WTC11 (cell line): ENCODE measurements around the gene PLA2G4A. TPM values are rescaled to one million over a fixed set of nuclear protein-coding genes. Genes with fewer than 3 reads are reported as not detected.

Experiments
- ATAC-seq: fragments of 200-7000 bp; cut with Tn5 transposase; 2 replicates; pipeline ENCODE4 v1.10.0; 2021; ENCODE audit warnings: mild to moderate bottlenecking, moderate library complexity
- CTCF ChIA-PET: fragments of 300-600 bp; sonication (Branson Sonifier 250); formaldehyde crosslinking; loops from one replicate; lab custom pipeline; 2021; ENCODE audit warnings: antibody characterized with exemption; lab: Charles Lee
- POLR2A ChIA-PET: fragments of 350-600 bp; sonication (Branson Sonifier 250); formaldehyde crosslinking; loops from one replicate; lab custom pipeline; 2021; ENCODE audit warnings: antibody characterized with exemption; lab: Charles Lee
- DNase-seq: peaks from one replicate; pipeline ENCODE4 v3.0.0; 2021; ENCODE audit warnings: low spot score
- H3K27ac Mint-ChIP-seq: 2 replicates; pipeline ENCODE4 v1.8.0; 2021; ENCODE audit warnings: mixed read lengths
- H3K27me3 Mint-ChIP-seq: 2 replicates; pipeline ENCODE4 v1.8.0; 2021; ENCODE audit warnings: low read depth, mild to moderate bottlenecking, moderate library complexity, mixed read lengths
- H3K36me3 Mint-ChIP-seq: 2 replicates; pipeline ENCODE4 v1.8.0; 2021; ENCODE audit warnings: mixed read lengths
- H3K4me1 Mint-ChIP-seq: 2 replicates; pipeline ENCODE4 v1.8.0; 2022; ENCODE audit warnings: mixed read lengths
- H3K4me3 Mint-ChIP-seq: 2 replicates; pipeline ENCODE4 v1.8.0; 2021; ENCODE audit warnings: mild to moderate bottlenecking, moderate library complexity, mixed read lengths
- H3K9me3 Mint-ChIP-seq: 2 replicates; pipeline ENCODE4 v1.8.0; 2021; ENCODE audit warnings: mixed read lengths
- ATF1 ChIP-seq: sonication (generic); formaldehyde crosslinking; IDR thresholded peaks from 2 replicates; pipeline ENCODE4 v1.8.1; 2023; ENCODE audit warnings: mild to moderate bottlenecking, moderate library complexity, missing genetic modification reagents
- FOXK1 ChIP-seq: sonication (generic); formaldehyde crosslinking; IDR thresholded peaks from 2 replicates; pipeline ENCODE4 v1.8.0; 2022; ENCODE audit warnings: mild to moderate bottlenecking, moderate library complexity, missing genetic modification reagents
- GABPB1 ChIP-seq: sonication (generic); formaldehyde crosslinking; IDR thresholded peaks from 2 replicates; pipeline ENCODE4 v1.8.1; 2023; ENCODE audit warnings: mild to moderate bottlenecking, missing genetic modification reagents
- HMGA2 ChIP-seq: fragments of 250-450 bp; sonication (Bioruptor Pico); IDR thresholded peaks from 2 replicates; pipeline ENCODE4 v1.4.0; 2021; ENCODE audit warnings: mild to moderate bottlenecking, moderate library complexity
- IRF1 ChIP-seq: sonication (generic); formaldehyde crosslinking; IDR thresholded peaks from 2 replicates; pipeline ENCODE4 v1.8.0; 2023; ENCODE audit warnings: missing genetic modification reagents
- IRF2 ChIP-seq: sonication (generic); formaldehyde crosslinking; IDR thresholded peaks from 2 replicates; pipeline ENCODE4 v1.8.0; 2022; ENCODE audit warnings: low read depth, missing genetic modification reagents, borderline replicate concordance
- NFYB ChIP-seq: sonication (generic); formaldehyde crosslinking; conservative IDR thresholded peaks from 2 replicates; pipeline ENCODE4 v1.8.0; 2022; ENCODE audit warnings: low read depth, missing genetic modification reagents
- PRRX2 ChIP-seq: fragments of 250-450 bp; sonication (Bioruptor Pico); IDR thresholded peaks from 2 replicates; pipeline ENCODE4 v1.8.0; 2021; ENCODE audit warnings: mild to moderate bottlenecking
- SOX15 ChIP-seq: fragments of 250-450 bp; sonication (Bioruptor Pico); IDR thresholded peaks from 2 replicates; pipeline ENCODE4 v1.9.0; 2021; ENCODE audit warnings: mild to moderate bottlenecking
- STAT6 ChIP-seq: sonication (generic); formaldehyde crosslinking; conservative IDR thresholded peaks from 2 replicates; pipeline ENCODE4 v1.8.1; 2023; ENCODE audit warnings: mild to moderate bottlenecking, low read depth, missing genetic modification reagents, moderate library complexity
- TEAD1 ChIP-seq: sonication (generic); formaldehyde crosslinking; IDR thresholded peaks from 2 replicates; pipeline ENCODE4 v1.8.0; 2022; ENCODE audit warnings: mild to moderate bottlenecking, missing genetic modification reagents
- ZBTB21 ChIP-seq: sonication (generic); formaldehyde crosslinking; IDR thresholded peaks from 2 replicates; pipeline ENCODE4 v1.8.1; 2023; ENCODE audit warnings: mild to moderate bottlenecking, missing genetic modification reagents, borderline replicate concordance
- ZNF138 ChIP-seq: sonication (generic); formaldehyde crosslinking; conservative IDR thresholded peaks from 2 replicates; pipeline ENCODE4 v1.8.1; 2022; ENCODE audit warnings: mild to moderate bottlenecking, moderate library complexity, missing genetic modification reagents
- ZNF232 ChIP-seq: sonication (generic); formaldehyde crosslinking; IDR thresholded peaks from 2 replicates; pipeline ENCODE4 v1.8.0; 2022; ENCODE audit warnings: mild to moderate bottlenecking, missing genetic modification reagents
- ZNF263 ChIP-seq: sonication (generic); formaldehyde crosslinking; IDR thresholded peaks from 2 replicates; pipeline ENCODE4 v1.8.1; 2022; ENCODE audit warnings: low read depth, mild to moderate bottlenecking, moderate library complexity, missing genetic modification reagents
- ZNF416 ChIP-seq: fragments of 250-450 bp; sonication (Bioruptor Pico); IDR thresholded peaks from 2 replicates; pipeline ENCODE4 v1.9.0; 2021; ENCODE audit warnings: mild to moderate bottlenecking, inconsistent platforms
- ZNF423 ChIP-seq: fragments of 250-450 bp; sonication (Bioruptor Pico); IDR thresholded peaks from 2 replicates; pipeline ENCODE4 v2.1.2; 2022; ENCODE audit warnings: mild to moderate bottlenecking, moderate library complexity
- total RNA-seq: library from RNA; stranded (reverse); gene quantifications from 3 replicates; pipeline ENCODE4 v1.2.3, GENCODE V29; 2021
- TF ChIP-seq, protein P1 (sequence below): fragments of 250-450 bp; sonication (Bioruptor Pico); IDR thresholded peaks from 2 replicates; pipeline ENCODE4 v1.9.0; 2021; ENCODE audit warnings: mild to moderate bottlenecking, borderline replicate concordance
- TF ChIP-seq, protein P2 (sequence below): fragments of 250-450 bp; sonication (Bioruptor Pico); IDR thresholded peaks from 2 replicates; pipeline ENCODE4 v1.9.0; 2021; ENCODE audit warnings: mild to moderate bottlenecking

The PLA2G4A gene
- total RNA-seq, 1 experiment from 2014 or later, result 1.3 TPM

- TF ChIP-seq TEAD1, result no peak
- TF ChIP-seq ZNF232 (CRISPR knock-in tag), result no peak
- TF ChIP-seq ZNF423 (CRISPR knock-in tag), result no peak
- no peak for TF ChIP-seq ZNF263
- no peak for TF ChIP-seq NFYB (CRISPR knock-in tag)
- TF ChIP-seq, all 79 proteins: peak for 0
Observed at GRCh38 chr1:186865253-186865652, 36.5 kb downstream of the PLA2G4A start (continued).

DNA sequence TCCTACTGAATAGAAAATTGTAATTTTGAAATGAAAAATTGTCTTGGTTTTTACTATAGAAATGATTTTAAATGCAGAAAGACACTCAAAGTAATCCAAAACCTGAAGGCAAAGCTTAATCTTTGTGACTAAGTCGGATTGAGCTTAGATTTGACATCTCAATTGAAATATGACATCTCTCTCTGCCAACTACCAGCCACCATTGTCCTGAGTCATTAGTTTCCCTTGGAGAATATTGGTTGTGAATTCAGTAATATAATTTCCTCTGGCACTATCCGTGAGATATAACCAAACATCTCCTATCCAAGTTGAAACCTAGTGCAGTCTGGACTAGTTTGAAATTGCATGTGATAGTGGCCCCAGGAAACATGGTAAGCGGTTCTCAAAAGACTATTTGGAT is 37.1 kb downstream of the PLA2G4A start:
- Mint-ChIP-seq H3K27me3 (no peaks in the 10 kb centered on the region), H3K4me1 (peaks cover 9% of the 10 kb centered on the region), H3K36me3 (no peaks in the 10 kb centered on the region), H3K27ac (no peak overlapping the region), H3K9me3 (no peaks in the 10 kb centered on the region), H3K4me3 (no peak overlapping the region)
- ATAC-seq (no peak), DNase-seq (no peak)
- TF ChIP-seq, protein P1, sequence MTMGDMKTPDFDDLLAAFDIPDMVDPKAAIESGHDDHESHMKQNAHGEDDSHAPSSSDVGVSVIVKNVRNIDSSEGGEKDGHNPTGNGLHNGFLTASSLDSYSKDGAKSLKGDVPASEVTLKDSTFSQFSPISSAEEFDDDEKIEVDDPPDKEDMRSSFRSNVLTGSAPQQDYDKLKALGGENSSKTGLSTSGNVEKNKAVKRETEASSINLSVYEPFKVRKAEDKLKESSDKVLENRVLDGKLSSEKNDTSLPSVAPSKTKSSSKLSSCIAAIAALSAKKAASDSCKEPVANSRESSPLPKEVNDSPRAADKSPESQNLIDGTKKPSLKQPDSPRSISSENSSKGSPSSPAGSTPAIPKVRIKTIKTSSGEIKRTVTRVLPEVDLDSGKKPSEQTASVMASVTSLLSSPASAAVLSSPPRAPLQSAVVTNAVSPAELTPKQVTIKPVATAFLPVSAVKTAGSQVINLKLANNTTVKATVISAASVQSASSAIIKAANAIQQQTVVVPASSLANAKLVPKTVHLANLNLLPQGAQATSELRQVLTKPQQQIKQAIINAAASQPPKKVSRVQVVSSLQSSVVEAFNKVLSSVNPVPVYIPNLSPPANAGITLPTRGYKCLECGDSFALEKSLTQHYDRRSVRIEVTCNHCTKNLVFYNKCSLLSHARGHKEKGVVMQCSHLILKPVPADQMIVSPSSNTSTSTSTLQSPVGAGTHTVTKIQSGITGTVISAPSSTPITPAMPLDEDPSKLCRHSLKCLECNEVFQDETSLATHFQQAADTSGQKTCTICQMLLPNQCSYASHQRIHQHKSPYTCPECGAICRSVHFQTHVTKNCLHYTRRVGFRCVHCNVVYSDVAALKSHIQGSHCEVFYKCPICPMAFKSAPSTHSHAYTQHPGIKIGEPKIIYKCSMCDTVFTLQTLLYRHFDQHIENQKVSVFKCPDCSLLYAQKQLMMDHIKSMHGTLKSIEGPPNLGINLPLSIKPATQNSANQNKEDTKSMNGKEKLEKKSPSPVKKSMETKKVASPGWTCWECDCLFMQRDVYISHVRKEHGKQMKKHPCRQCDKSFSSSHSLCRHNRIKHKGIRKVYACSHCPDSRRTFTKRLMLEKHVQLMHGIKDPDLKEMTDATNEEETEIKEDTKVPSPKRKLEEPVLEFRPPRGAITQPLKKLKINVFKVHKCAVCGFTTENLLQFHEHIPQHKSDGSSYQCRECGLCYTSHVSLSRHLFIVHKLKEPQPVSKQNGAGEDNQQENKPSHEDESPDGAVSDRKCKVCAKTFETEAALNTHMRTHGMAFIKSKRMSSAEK (CRISPR knock-in tag), result no peak
- TF ChIP-seq STAT6, result no peak
- TF ChIP-seq IRF1 (CRISPR knock-in tag), result no peak
- ChIA-PET POLR2A (no interaction called here), CTCF (interaction anchor here (0.9 kb wide), 1 partner anchor 143 kb away, joined by 3 read pairs; no protein-coding TSS in a partner anchor)

DNA sequence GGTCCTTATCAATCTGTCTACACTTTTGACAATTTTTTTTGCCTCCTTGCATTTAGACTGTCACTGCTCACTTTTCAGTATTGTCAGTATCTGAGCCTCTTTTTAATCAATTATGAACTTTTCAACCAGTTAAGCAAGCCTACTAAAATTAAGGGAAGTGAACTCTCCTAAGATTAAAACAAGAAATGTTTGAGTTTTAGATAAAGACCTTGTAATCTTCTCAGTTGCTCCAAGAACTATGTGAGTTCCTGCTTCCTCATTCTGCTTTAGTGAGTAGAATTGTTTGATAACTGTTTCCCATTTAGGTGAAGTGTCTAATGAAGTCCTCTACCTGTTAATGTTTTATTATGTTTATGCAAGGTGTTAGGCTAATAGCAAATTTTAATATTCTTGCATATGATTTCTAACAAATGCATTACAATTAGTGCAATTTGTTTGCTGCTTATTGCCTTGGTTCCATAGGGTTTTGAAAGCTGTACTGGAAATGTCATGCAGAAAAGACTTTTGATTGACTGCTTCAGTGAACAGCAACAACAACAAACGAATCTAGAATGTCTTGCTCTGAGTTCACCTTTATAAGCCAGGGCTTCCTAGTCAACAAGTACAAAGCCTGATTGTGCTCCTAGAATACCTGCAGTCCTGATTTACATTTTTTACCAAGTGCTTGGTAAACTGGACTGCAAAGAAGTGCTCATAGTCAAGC is 40.9 kb downstream of the PLA2G4A start:
- DNase-seq (no peak), ATAC-seq (no peak)
- no peak overlapping the region for H3K4me3 Mint-ChIP-seq
- no peaks in the 10 kb centered on the region for H3K9me3 Mint-ChIP-seq
- H3K36me3 Mint-ChIP-seq, result no peaks in the 10 kb centered on the region
- TF ChIP-seq ZBTB21 (no peak), PRRX2 (CRISPR knock-in tag) (no peak), ZNF263 (no peak), ZNF138 (no peak), FOXK1 (CRISPR knock-in tag) (no peak), SOX15 (CRISPR knock-in tag) (no peak), IRF2 (CRISPR knock-in tag) (no peak), GABPB1 (CRISPR knock-in tag) (no peak), ZNF416 (CRISPR knock-in tag) (no peak), STAT6 (no peak), HMGA2 (no peak), ATF1 (CRISPR knock-in tag) (no peak)
- TF ChIP-seq, protein P2, sequence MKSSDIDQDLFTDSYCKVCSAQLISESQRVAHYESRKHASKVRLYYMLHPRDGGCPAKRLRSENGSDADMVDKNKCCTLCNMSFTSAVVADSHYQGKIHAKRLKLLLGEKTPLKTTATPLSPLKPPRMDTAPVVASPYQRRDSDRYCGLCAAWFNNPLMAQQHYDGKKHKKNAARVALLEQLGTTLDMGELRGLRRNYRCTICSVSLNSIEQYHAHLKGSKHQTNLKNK (CRISPR knock-in tag), result no peak
- no peaks in the 10 kb centered on the region for H3K27me3 Mint-ChIP-seq
- peak overlapping the region; percentile 67; the same call in 1 of the 2 replicates for H3K27ac Mint-ChIP-seq
- ChIA-PET POLR2A (no interaction called here), CTCF (no interaction called here)
- H3K4me1 Mint-ChIP-seq, result peaks cover 41% of the 10 kb centered on the region
